GM23338 (cell line): ENCODE results near the gene BEX2. TPM values are rescaled to one million over a fixed set of nuclear protein-coding genes. Genes with fewer than 3 reads are reported as not detected.

Experiments
- ATAC-seq: fragments of 200-7000 bp; cut with Tn5 transposase; 3 replicates; pipeline ENCODE4 v1.9.1; 2020
- DNase-seq: peaks from one replicate; pipeline ENCODE4 v3.0.0-alpha.2; 2015; ENCODE audit warnings: low spot score
- H2AFZ ChIP-seq: fragments of 200-600 bp; sonication (generic); 2 replicates; pipeline ENCODE4 v1.8.0; 2016; ENCODE audit warnings: antibody characterized with exemption, mild to moderate bottlenecking, moderate library complexity
- H3F3A ChIP-seq: fragments of 200-600 bp; sonication (generic); replicated peaks from 2 replicates; pipeline ENCODE4 v1.8.0; 2017; ENCODE audit warnings: antibody characterized with exemption, mixed run types, low read depth
- H3K27ac ChIP-seq: fragments of 200-600 bp; sonication (generic); 2 replicates; pipeline ENCODE4 v1.6.1; 2016; ENCODE audit warnings: low read depth
- H3K27me3 ChIP-seq: fragments of 200-600 bp; sonication (generic); 2 replicates; pipeline ENCODE4 v1.8.0; 2016; ENCODE audit warnings: mild to moderate bottlenecking, mixed run types, moderate library complexity; ENCODE audit not compliant: insufficient read depth
- H3K36me3 ChIP-seq: fragments of 200-600 bp; sonication (generic); 2 replicates; pipeline ENCODE4 v1.8.0; 2016; ENCODE audit warnings: mild to moderate bottlenecking; ENCODE audit not compliant: insufficient read depth
- H3K4me1 ChIP-seq: fragments of 200-600 bp; sonication (generic); 2 replicates; pipeline ENCODE4 v1.8.0; 2016; ENCODE audit warnings: mild to moderate bottlenecking, moderate library complexity; ENCODE audit not compliant: insufficient read depth
- H3K4me2 ChIP-seq: fragments of 200-600 bp; sonication (generic); 2 replicates; pipeline ENCODE4 v1.7.1; 2017; ENCODE audit warnings: mixed run types
- H3K4me3 ChIP-seq: fragments of 200-600 bp; sonication (generic); 2 replicates; pipeline ENCODE4 v1.6.1; 2016; ENCODE audit warnings: mixed run types
- H3K79me2 ChIP-seq: fragments of 200-600 bp; sonication (generic); replicated peaks from 2 replicates; pipeline ENCODE4 v1.8.0; 2017; ENCODE audit warnings: mild to moderate bottlenecking; ENCODE audit not compliant: insufficient read depth
- H3K9me2 ChIP-seq: fragments of 200-600 bp; sonication (generic); 2 replicates; pipeline ENCODE4 v1.8.0; 2017; ENCODE audit not compliant: insufficient read depth
- H4K20me1 ChIP-seq: fragments of 200-600 bp; sonication (generic); replicated peaks from 2 replicates; pipeline ENCODE4 v1.8.0; 2017; ENCODE audit warnings: mild to moderate bottlenecking; ENCODE audit not compliant: insufficient read depth
- H3K27ac Mint-ChIP-seq: 2 replicates; pipeline ENCODE4 v1.8.0; 2020; ENCODE audit warnings: inconsistent platforms, mild to moderate bottlenecking, moderate library complexity, mixed read lengths
- H3K27me3 Mint-ChIP-seq: 3 replicates; pipeline ENCODE4 v1.8.0; 2022; ENCODE audit warnings: low read depth, mild to moderate bottlenecking, moderate library complexity, mixed read lengths, inconsistent platforms; ENCODE audit not compliant: insufficient read depth, poor library complexity
- H3K36me3 Mint-ChIP-seq: 3 replicates; pipeline ENCODE4 v1.8.0; 2021; ENCODE audit warnings: low read depth, mild to moderate bottlenecking, inconsistent platforms, moderate library complexity, mixed read lengths
- H3K4me1 Mint-ChIP-seq: 3 replicates; pipeline ENCODE4 v1.8.0; 2020; ENCODE audit warnings: mild to moderate bottlenecking, inconsistent platforms, mixed read lengths
- H3K4me3 Mint-ChIP-seq: 3 replicates; pipeline ENCODE4 v1.8.0; 2021; ENCODE audit warnings: moderate library complexity, mild to moderate bottlenecking, inconsistent platforms, mixed read lengths
- H3K9me3 Mint-ChIP-seq: 3 replicates; pipeline ENCODE4 v1.8.0; 2020; ENCODE audit warnings: moderate library complexity, mild to moderate bottlenecking, inconsistent platforms, mixed read lengths
- CREB1 ChIP-seq: fragments of 250-450 bp; sonication (Bioruptor Pico); IDR thresholded peaks from 2 replicates; pipeline ENCODE4 v1.5.0; 2020; ENCODE audit warnings: low read depth, mild to moderate bottlenecking, moderate library complexity
- EZH2 ChIP-seq: fragments of 200-600 bp; sonication (generic); IDR thresholded peaks from one replicate; pipeline ENCODE4 v1.8.0; 2017; ENCODE audit warnings: antibody characterized with exemption, mild to moderate bottlenecking, low read depth; ENCODE audit not compliant: unreplicated experiment
- EZH2phosphoT487 ChIP-seq: fragments of 200-600 bp; sonication (generic); IDR thresholded peaks from one replicate; pipeline ENCODE4 v1.8.1; 2018; ENCODE audit warnings: antibody characterized with exemption; ENCODE audit not compliant: unreplicated experiment
- JUNB ChIP-seq: IDR thresholded peaks from one replicate; pipeline ENCODE4 v1.6.1; 2016; ENCODE audit warnings: antibody characterized with exemption; ENCODE audit not compliant: unreplicated experiment
- NANOG ChIP-seq: IDR thresholded peaks from 2 replicates; pipeline ENCODE4 v1.6.1; 2016; ENCODE audit warnings: antibody characterized with exemption, borderline replicate concordance
- POLR2AphosphoS5 ChIP-seq: IDR thresholded peaks from 2 replicates; pipeline ENCODE4 v1.6.1; 2016; ENCODE audit warnings: antibody characterized with exemption, low read depth
- REST ChIP-seq: IDR thresholded peaks from one replicate; pipeline ENCODE4 v1.6.1; 2018; ENCODE audit warnings: antibody characterized with exemption; ENCODE audit not compliant: unreplicated experiment
- STAT1 ChIP-seq: IDR thresholded peaks from one replicate; pipeline ENCODE4 v1.6.1; 2016; ENCODE audit warnings: antibody characterized with exemption; ENCODE audit not compliant: unreplicated experiment
- ZNF114 ChIP-seq: fragments of 250-450 bp; sonication (Bioruptor Pico); IDR thresholded peaks from 2 replicates; pipeline ENCODE4 v1.5.0; 2020; ENCODE audit warnings: mild to moderate bottlenecking, moderate library complexity
- ZNF331 ChIP-seq: fragments of 250-450 bp; sonication (Bioruptor Pico); IDR thresholded peaks from 2 replicates; pipeline ENCODE4 v1.5.0; 2020; ENCODE audit warnings: low read depth, mild to moderate bottlenecking, moderate library complexity
- polyA plus RNA-seq: library from polyadenylated mRNA; unstranded; fragments of >200 nt; fragmentation: Nextera tagmentation; extraction: Ambion mirVana; gene quantifications from 2 replicates; pipeline ENCODE4 v1.2.1, GENCODE V29; 2016
- total RNA-seq: library from RNA; depleted of rRNA; stranded (reverse); fragments of >200 nt; shearing (Covaris generic); gene quantifications from 2 replicates; pipeline ENCODE4 v1.2.3, GENCODE V29; 2014
- TF ChIP-seq, protein P1 (sequence below), 2 experiments: fragments of 200-600 bp in 1 of 2; sonication (generic) in 1 of 2; conservative IDR thresholded peaks; 2 replicates each; pipeline versions ENCODE4 v1.5.1 to v1.6.1; 2016 to 2017; ENCODE audit warnings: antibody characterized with exemption in 2 of 2, low read depth in 2 of 2, mild to moderate bottlenecking in 2 of 2, moderate library complexity in 1 of 2
- TF ChIP-seq, protein P2 (sequence below): fragments of 250-450 bp; sonication (Bioruptor Pico); IDR thresholded peaks from 2 replicates; pipeline ENCODE4 v1.5.0; 2020; ENCODE audit warnings: mild to moderate bottlenecking, moderate library complexity
- TF ChIP-seq, protein P3 (sequence below): IDR thresholded peaks from 2 replicates; pipeline ENCODE4 v1.6.1; 2016; ENCODE audit warnings: antibody characterized with exemption

Gene BEX2
- total and polyA plus RNA-seq, 2 experiments from 2014 or later, result 37.5 to 87.9 TPM

GRCh38 chrX:103356858-103357257 is 46.1 kb upstream of the BEX2 start:
- Histone ChIP-seq H3K27me3 (no peaks in the 10 kb centered on the region), H3K4me3 (peak overlapping the region; percentile 61), H3F3A (no peaks in the 10 kb centered on the region), H3K4me1 (peaks cover 11% of the 10 kb centered on the region), H3K79me2 (peaks cover 12% of the 10 kb centered on the region), H3K27ac (peak overlapping the region; percentile 94), H3K9me2 (no peaks in the 10 kb centered on the region), H2AFZ (0 out of 2 replicates have a peak overlapping the region, but pooled peaks have one; percentile 59), H3K4me2 (peak overlapping the region; percentile 88), H4K20me1 (no peaks in the 10 kb centered on the region), H3K36me3 (no peaks in the 10 kb centered on the region; the same call in 1 of the 2 replicates)
- H3K27me3 Mint-ChIP-seq, result no peaks in the 10 kb centered on the region
- peaks cover 16% of the 10 kb centered on the region for H3K4me1 Mint-ChIP-seq
- TF ChIP-seq EZH2phosphoT487 (no peak), STAT1 (no peak), NANOG (no peak), ZNF114 (no peak), ZNF331 (no peak), REST (no peak), POLR2AphosphoS5 (no peak), CREB1 (CRISPR knock-in tag) (no peak), JUNB (no peak), EZH2 (no peak)
- TF ChIP-seq, protein P1, sequence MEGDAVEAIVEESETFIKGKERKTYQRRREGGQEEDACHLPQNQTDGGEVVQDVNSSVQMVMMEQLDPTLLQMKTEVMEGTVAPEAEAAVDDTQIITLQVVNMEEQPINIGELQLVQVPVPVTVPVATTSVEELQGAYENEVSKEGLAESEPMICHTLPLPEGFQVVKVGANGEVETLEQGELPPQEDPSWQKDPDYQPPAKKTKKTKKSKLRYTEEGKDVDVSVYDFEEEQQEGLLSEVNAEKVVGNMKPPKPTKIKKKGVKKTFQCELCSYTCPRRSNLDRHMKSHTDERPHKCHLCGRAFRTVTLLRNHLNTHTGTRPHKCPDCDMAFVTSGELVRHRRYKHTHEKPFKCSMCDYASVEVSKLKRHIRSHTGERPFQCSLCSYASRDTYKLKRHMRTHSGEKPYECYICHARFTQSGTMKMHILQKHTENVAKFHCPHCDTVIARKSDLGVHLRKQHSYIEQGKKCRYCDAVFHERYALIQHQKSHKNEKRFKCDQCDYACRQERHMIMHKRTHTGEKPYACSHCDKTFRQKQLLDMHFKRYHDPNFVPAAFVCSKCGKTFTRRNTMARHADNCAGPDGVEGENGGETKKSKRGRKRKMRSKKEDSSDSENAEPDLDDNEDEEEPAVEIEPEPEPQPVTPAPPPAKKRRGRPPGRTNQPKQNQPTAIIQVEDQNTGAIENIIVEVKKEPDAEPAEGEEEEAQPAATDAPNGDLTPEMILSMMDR (conservative IDR thresholded peaks at IDR 0.05; ENCODE audit: low read depth in 2 of 2), result no peak
- TF ChIP-seq, protein P2, sequence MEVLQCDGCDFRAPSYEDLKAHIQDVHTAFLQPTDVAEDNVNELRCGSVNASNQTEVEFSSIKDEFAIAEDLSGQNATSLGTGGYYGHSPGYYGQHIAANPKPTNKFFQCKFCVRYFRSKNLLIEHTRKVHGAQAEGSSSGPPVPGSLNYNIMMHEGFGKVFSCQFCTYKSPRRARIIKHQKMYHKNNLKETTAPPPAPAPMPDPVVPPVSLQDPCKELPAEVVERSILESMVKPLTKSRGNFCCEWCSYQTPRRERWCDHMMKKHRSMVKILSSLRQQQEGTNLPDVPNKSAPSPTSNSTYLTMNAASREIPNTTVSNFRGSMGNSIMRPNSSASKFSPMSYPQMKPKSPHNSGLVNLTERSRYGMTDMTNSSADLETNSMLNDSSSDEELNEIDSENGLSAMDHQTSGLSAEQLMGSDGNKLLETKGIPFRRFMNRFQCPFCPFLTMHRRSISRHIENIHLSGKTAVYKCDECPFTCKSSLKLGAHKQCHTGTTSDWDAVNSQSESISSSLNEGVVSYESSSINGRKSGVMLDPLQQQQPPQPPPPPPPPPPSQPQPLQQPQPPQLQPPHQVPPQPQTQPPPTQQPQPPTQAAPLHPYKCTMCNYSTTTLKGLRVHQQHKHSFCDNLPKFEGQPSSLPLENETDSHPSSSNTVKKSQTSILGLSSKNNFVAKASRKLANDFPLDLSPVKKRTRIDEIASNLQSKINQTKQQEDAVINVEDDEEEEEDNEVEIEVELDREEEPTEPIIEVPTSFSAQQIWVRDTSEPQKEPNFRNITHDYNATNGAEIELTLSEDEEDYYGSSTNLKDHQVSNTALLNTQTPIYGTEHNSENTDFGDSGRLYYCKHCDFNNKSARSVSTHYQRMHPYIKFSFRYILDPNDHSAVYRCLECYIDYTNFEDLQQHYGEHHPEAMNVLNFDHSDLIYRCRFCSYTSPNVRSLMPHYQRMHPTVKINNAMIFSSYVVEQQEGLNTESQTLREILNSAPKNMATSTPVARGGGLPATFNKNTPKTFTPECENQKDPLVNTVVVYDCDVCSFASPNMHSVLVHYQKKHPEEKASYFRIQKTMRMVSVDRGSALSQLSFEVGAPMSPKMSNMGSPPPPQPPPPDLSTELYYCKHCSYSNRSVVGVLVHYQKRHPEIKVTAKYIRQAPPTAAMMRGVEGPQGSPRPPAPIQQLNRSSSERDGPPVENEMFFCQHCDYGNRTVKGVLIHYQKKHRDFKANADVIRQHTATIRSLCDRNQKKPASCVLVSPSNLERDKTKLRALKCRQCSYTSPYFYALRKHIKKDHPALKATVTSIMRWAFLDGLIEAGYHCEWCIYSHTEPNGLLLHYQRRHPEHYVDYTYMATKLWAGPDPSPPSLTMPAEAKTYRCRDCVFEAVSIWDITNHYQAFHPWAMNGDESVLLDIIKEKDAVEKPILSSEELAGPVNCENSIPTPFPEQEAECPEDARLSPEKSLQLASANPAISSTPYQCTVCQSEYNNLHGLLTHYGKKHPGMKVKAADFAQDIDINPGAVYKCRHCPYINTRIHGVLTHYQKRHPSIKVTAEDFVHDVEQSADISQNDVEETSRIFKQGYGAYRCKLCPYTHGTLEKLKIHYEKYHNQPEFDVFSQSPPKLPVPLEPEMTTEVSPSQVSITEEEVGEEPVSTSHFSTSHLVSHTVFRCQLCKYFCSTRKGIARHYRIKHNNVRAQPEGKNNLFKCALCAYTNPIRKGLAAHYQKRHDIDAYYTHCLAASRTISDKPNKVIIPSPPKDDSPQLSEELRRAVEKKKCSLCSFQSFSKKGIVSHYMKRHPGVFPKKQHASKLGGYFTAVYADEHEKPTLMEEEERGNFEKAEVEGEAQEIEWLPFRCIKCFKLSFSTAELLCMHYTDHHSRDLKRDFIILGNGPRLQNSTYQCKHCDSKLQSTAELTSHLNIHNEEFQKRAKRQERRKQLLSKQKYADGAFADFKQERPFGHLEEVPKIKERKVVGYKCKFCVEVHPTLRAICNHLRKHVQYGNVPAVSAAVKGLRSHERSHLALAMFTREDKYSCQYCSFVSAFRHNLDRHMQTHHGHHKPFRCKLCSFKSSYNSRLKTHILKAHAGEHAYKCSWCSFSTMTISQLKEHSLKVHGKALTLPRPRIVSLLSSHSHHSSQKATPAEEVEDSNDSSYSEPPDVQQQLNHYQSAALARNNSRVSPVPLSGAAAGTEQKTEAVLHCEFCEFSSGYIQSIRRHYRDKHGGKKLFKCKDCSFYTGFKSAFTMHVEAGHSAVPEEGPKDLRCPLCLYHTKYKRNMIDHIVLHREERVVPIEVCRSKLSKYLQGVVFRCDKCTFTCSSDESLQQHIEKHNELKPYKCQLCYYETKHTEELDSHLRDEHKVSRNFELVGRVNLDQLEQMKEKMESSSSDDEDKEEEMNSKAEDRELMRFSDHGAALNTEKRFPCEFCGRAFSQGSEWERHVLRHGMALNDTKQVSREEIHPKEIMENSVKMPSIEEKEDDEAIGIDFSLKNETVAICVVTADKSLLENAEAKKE (CRISPR knock-in tag), result no peak
- TF ChIP-seq, protein P3, sequence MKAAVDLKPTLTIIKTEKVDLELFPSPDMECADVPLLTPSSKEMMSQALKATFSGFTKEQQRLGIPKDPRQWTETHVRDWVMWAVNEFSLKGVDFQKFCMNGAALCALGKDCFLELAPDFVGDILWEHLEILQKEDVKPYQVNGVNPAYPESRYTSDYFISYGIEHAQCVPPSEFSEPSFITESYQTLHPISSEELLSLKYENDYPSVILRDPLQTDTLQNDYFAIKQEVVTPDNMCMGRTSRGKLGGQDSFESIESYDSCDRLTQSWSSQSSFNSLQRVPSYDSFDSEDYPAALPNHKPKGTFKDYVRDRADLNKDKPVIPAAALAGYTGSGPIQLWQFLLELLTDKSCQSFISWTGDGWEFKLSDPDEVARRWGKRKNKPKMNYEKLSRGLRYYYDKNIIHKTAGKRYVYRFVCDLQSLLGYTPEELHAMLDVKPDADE, result no peak
- peak overlapping the region; percentile 89 for H3K4me3 Mint-ChIP-seq
- ATAC-seq, result peak; percentile 70
- H3K27ac Mint-ChIP-seq, result peak overlapping the region; percentile 97
- H3K36me3 Mint-ChIP-seq, result peaks cover 13% of the 10 kb centered on the region
- DNase-seq, result peak; percentile 40
- no peaks in the 10 kb centered on the region; the same call in 2 of the 3 replicates for H3K9me3 Mint-ChIP-seq
